Spleen (tissue), 11 donors: ENCODE results near the gene SLIT1. TPM values are rescaled to one million over a fixed set of nuclear protein-coding genes. Genes with fewer than 3 reads are reported as not detected.

Source experiments
- DNase-seq: peaks from one replicate; pipeline ENCODE4 v3.0.0-alpha.2; 2020
- H3K27ac ChIP-seq, 8 donors: fragments of 200-600 bp; sonication (generic) in 7 of 8; 1 replicate in 4 of 8; 2 replicates in 4 of 8; pipeline versions ENCODE4 v1.5.0 to v1.8.0; 2016 to 2021; ENCODE audit warnings: inconsistent platforms in 4 of 8, mild to moderate bottlenecking in 4 of 8, moderate library complexity in 1 of 8
- H3K27me3 ChIP-seq, 7 donors: fragments of 200-600 bp; sonication (generic) in 6 of 7; replicated peaks in 1 of 7; 1 replicate in 4 of 7; 2 replicates in 3 of 7; pipeline versions ENCODE4 v1.5.0 to v1.8.0; 2016 to 2021; ENCODE audit warnings: inconsistent platforms in 3 of 7, mild to moderate bottlenecking in 1 of 7
- H3K36me3 ChIP-seq, 6 donors: fragments of 200-600 bp; sonication (generic) in 5 of 6; 1 replicate in 4 of 6; 2 replicates in 2 of 6; pipeline versions ENCODE4 v1.5.0 to v1.8.0; 2016 to 2021; ENCODE audit warnings: inconsistent platforms in 2 of 6
- H3K4me1 ChIP-seq, 6 donors: fragments of 200-600 bp; sonication (generic) in 5 of 6; 1 replicate in 3 of 6; 2 replicates in 3 of 6; pipeline versions ENCODE4 v1.5.0 to v1.8.0; 2016 to 2021; ENCODE audit warnings: inconsistent platforms in 3 of 6
- H3K4me3 ChIP-seq, 8 donors: fragments of 200-600 bp; sonication (generic) in 7 of 8; 1 replicate in 4 of 8; 2 replicates in 4 of 8; pipeline versions ENCODE4 v1.5.0 to v1.8.0; 2016 to 2021; ENCODE audit warnings: inconsistent platforms in 4 of 8, mild to moderate bottlenecking in 4 of 8, moderate library complexity in 2 of 8
- H3K9me3 ChIP-seq, 8 donors: fragments of 200-600 bp; sonication (generic) in 7 of 8; 1 replicate in 4 of 8; 2 replicates in 4 of 8; pipeline versions ENCODE4 v1.5.0 to v1.8.0; 2016 to 2021; ENCODE audit warnings: inconsistent platforms in 4 of 8
- POLR2A ChIP-seq, 3 donors: fragments of 450-650 bp; IDR thresholded peaks; one replicate each; pipeline ENCODE4 v1.5.1; 2017; ENCODE audit warnings: antibody characterized with exemption in 3 of 3, mild to moderate bottlenecking in 1 of 3
- POLR2AphosphoS5 ChIP-seq, 3 donors: sonication (generic); formaldehyde crosslinking; IDR thresholded peaks; one replicate each; pipeline ENCODE4 v1.5.1; 2017; ENCODE audit warnings: antibody characterized with exemption in 3 of 3
- WGBS, 5 donors: extraction: QIAGEN DNeasy Blood & Tissue Kit in 3 of 5; methylation state at CpG; one replicate each; pipeline versions ENCODE4 v1.1.5 to v1.1.7; 2013 to 2018; 5-methylcytosine and 5-hydroxymethylcytosine counted together
- intact Hi-C: fragments of 100-400 bp; cut with DNase I; formaldehyde crosslinking; loops from one replicate; pipeline ENCODE4 v1.15.0; 2023; ENCODE audit warnings: low total_unique reads
- polyA plus RNA-seq, 3 donors: library from polyadenylated mRNA; stranded (reverse); fragments of 200-250 nt; gene quantifications; one replicate each; pipeline ENCODE4 v1.2.1, GENCODE V29; 2013
- total RNA-seq, 7 donors: library from RNA; depleted of rRNA in 3 of 7; stranded (reverse); fragments of >200 nt in 3 of 7; fragmentation: NEBNext Ultra II Directional in 4 of 7; extraction: Animal tissue kit (Norgen Biotek cat#: 25700) in 4 of 7; gene quantifications; one replicate each; pipeline versions ENCODE4 v1.1.0 to v1.2.1, GENCODE V29; 2016 to 2021
- TF ChIP-seq, protein P1 (sequence below), 11 experiments: fragments of 200-600 bp in 7 of 11; fragments of 450-650 bp in 4 of 11; sonication (generic) in 4 of 11; IDR thresholded peaks in 8 of 11; conservative IDR thresholded peaks in 3 of 11; 1 replicate in 7 of 11; 2 replicates in 4 of 11; pipeline versions ENCODE4 v1.4.0 to v1.8.0; 2016 to 2021; ENCODE audit warnings: antibody characterized with exemption in 11 of 11, inconsistent platforms in 4 of 11, mild to moderate bottlenecking in 1 of 11
- donor health status: healthy with polysubstance abuse.
- donor health status: DM: no; HTN: no; CAD: no; lungs with moderate emphysema.
- donor health status: DM: no; HTN: no; CAD: no.
- donor health status: Bipolar disorder and iron deficiency.
- donor health status: healthy.
- donor health status: DM: no; HTN: no; CAD: no.
- donor health status: DM: yes; HTN: yes; CAD: no.

The SLIT1 gene
- total and polyA plus RNA-seq, 10 donors = 0.11 to 0.82 (median 0.52) TPM

DNA sequence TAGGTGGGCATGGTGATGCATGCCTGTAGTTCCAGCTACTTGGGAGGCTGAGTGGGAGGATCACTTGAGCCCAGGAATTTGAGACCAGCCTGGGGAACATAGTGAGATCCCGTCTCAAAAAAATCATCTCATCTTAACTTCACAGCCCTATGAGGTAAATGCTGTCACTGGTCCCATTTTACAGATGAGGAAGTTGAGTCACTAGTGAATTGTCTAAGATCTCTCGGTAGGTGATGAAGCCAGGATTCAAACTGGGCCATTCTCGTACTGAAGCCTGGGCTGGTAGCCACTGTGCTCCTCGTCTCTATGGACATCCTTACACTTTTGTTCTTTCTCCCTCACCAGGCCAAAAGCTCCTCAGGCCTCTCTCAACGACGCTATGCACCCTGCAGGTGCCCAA is 6.4 kb downstream of the SLIT1 start:
- H3K27me3 ChIP-seq = peaks cover 0 to 75% (median 12%) of the 10 kb centered on the region in 7 donors
- TF ChIP-seq POLR2AphosphoS5 (IDR thresholded peaks at IDR 0.05) = no peak
- no peaks in the 10 kb centered on the region for H3K36me3 ChIP-seq
- no peaks in the 10 kb centered on the region for H3K9me3 ChIP-seq
- H3K4me3 ChIP-seq = no peak overlapping the region
- intact Hi-C loops = no loop called here
- peak; percentile 25 for DNase-seq
- H3K4me1 ChIP-seq = no peaks in the 10 kb centered on the region
- no peak overlapping the region for H3K27ac ChIP-seq
- 35 to 56% (median 41%) methylated on average over 6 of the region's 6 CpGs for WGBS, 5 donors

DNA sequence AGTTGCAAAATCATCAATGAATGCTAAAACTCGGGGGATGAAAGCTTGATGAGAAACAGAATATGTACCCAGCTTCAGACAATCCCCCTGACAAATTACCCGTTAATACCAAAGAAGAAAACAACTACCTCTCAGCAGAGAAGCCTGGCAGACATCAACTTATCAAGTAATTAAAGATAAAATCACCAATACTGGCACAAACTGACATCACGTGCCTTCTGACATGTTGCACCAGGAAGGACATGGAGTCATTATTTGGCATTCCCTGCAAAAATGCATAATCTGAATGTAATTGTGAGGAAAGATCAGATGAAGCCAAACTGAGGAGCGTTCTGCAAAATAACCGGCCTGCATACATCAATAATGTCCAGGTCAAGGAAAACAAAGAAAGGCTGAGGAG is 7.7 kb downstream of the SLIT1 start:
- DNase-seq = no peak
- peaks cover 0 to 63% (median 12%) of the 10 kb centered on the region in 7 donors for H3K27me3 ChIP-seq
- WGBS, 5 donors = 72 to 83% (median 75%) methylated on average over 5 of the region's 5 CpGs

DNA sequence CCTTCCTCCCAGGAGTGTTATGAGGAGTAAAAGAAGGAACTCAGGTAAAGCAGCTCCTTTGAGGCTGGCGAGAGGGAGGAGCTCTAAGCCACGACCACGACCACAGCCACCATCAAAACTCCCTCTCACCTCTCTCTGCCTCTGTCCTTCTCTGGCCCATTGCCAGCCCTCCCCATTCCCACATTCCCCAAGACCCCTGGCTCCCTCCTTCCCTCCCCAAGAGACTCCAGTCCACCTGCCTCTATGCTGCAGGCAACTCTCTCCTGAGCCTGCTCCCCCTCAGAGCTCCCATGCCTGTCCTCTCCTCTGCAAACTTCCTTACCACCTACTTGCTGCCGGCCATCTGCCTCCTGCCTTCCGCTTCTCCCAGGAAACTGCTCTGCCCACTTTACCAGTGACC is 9.5 kb downstream of the SLIT1 start:
- WGBS, 5 donors = 53 to 69% (median 58%) methylated on average over 5 of the region's 5 CpGs
- TF ChIP-seq POLR2A (IDR thresholded peaks at IDR 0.05) (no peak), POLR2AphosphoS5 (IDR thresholded peaks at IDR 0.05) (no peak)
- TF ChIP-seq, protein P1, sequence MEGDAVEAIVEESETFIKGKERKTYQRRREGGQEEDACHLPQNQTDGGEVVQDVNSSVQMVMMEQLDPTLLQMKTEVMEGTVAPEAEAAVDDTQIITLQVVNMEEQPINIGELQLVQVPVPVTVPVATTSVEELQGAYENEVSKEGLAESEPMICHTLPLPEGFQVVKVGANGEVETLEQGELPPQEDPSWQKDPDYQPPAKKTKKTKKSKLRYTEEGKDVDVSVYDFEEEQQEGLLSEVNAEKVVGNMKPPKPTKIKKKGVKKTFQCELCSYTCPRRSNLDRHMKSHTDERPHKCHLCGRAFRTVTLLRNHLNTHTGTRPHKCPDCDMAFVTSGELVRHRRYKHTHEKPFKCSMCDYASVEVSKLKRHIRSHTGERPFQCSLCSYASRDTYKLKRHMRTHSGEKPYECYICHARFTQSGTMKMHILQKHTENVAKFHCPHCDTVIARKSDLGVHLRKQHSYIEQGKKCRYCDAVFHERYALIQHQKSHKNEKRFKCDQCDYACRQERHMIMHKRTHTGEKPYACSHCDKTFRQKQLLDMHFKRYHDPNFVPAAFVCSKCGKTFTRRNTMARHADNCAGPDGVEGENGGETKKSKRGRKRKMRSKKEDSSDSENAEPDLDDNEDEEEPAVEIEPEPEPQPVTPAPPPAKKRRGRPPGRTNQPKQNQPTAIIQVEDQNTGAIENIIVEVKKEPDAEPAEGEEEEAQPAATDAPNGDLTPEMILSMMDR (IDR thresholded peaks at IDR 0.05 in 8 of 11, conservative IDR thresholded peaks at IDR 0.05 in 3 of 11) = no peak
- DNase-seq = peak; percentile 24
- no peaks in the 10 kb centered on the region for H3K36me3 ChIP-seq
- peaks cover 0 to 56% (median 12%) of the 10 kb centered on the region in 7 donors for H3K27me3 ChIP-seq
- H3K9me3 ChIP-seq = no peaks in the 10 kb centered on the region
- H3K27ac ChIP-seq = no peak overlapping the region
- intact Hi-C loops = no loop called here
- no peak overlapping the region for H3K4me3 ChIP-seq
- no peaks in the 10 kb centered on the region for H3K4me1 ChIP-seq

More for the DNA sequence above, 7.7 kb downstream of the SLIT1 start:
- no peaks in the 10 kb centered on the region for H3K36me3 ChIP-seq
- H3K9me3 ChIP-seq = no peaks in the 10 kb centered on the region
- H3K27ac ChIP-seq = no peak overlapping the region
- intact Hi-C loops = no loop called here
- H3K4me1 ChIP-seq = no peaks in the 10 kb centered on the region
- H3K4me3 ChIP-seq = no peak overlapping the region
- TF ChIP-seq POLR2A (IDR thresholded peaks at IDR 0.05) = no peak
- TF ChIP-seq, protein P1 (IDR thresholded peaks at IDR 0.05 in 8 of 11, conservative IDR thresholded peaks at IDR 0.05 in 3 of 11) = no peak
- no peak for TF ChIP-seq POLR2AphosphoS5 (IDR thresholded peaks at IDR 0.05)

GRCh38 chr10:97175586-97175985 is 10.2 kb downstream of the SLIT1 start:
- no peak overlapping the region for H3K4me3 ChIP-seq
- WGBS, 5 donors = 89 to 94% (median 91%) methylated on average over 4 of the region's 4 CpGs
- H3K36me3 ChIP-seq = no peaks in the 10 kb centered on the region
- no peaks in the 10 kb centered on the region for H3K9me3 ChIP-seq
- peaks cover 0 to 60% (median 12%) of the 10 kb centered on the region in 7 donors for H3K27me3 ChIP-seq
- no peak for TF ChIP-seq POLR2A (IDR thresholded peaks at IDR 0.05)
- TF ChIP-seq, protein P1 (IDR thresholded peaks at IDR 0.05 in 8 of 11, conservative IDR thresholded peaks at IDR 0.05 in 3 of 11) = no peak
- TF ChIP-seq POLR2AphosphoS5 (IDR thresholded peaks at IDR 0.05) = no peak
- intact Hi-C loops = no loop called here
- no peak overlapping the region for H3K27ac ChIP-seq
- H3K4me1 ChIP-seq = no peaks in the 10 kb centered on the region
- DNase-seq = peak; percentile 38

GRCh38 chr10:97174941-97175340 is 10.8 kb downstream of the SLIT1 start:
- Histone ChIP-seq H3K27me3 (peaks cover 0 to 60% (median 9%) of the 10 kb centered on the region in 7 donors), H3K4me1 (no peaks in the 10 kb centered on the region), H3K9me3 (no peaks in the 10 kb centered on the region), H3K36me3 (no peaks in the 10 kb centered on the region), H3K27ac (no peak overlapping the region), H3K4me3 (no peak overlapping the region)
- no peak for TF ChIP-seq POLR2AphosphoS5 (IDR thresholded peaks at IDR 0.05)
- no peak for TF ChIP-seq POLR2A (IDR thresholded peaks at IDR 0.05)
- TF ChIP-seq, protein P1 (IDR thresholded peaks at IDR 0.05 in 8 of 11, conservative IDR thresholded peaks at IDR 0.05 in 3 of 11) = no peak
- DNase-seq = no peak
- intact Hi-C loops = no loop called here
